SKM-1 treated with dmso at 0.1 percent for 144 hours (cell line): ENCODE results near the gene MESP2.

ENCODE experiments used
- DNase-seq: peaks from one replicate; lab custom pipeline; 2025; ENCODE audit not compliant: unreplicated experiment; lab: John Stamatoyannopoulos, UW

The MESP2 gene

GRCh38 chr15:89754361-89755154 lies 21.6 kb upstream of the MESP2 start:
- no peak for DNase-seq

GRCh38 chr15:89755701-89756100 lies 20.4 kb upstream of the MESP2 start:
- no peak for DNase-seq

- DNase-seq: no peak
Observed at GRCh38 chr15:89756897-89757296, 19.2 kb upstream of the MESP2 start.

GRCh38 chr15:89758283-89758682 lies 17.8 kb upstream of the MESP2 start:
- DNase-seq: no peak

- DNase-seq: no peak
Observed at GRCh38 chr15:89758981-89759380, 17.2 kb upstream of the MESP2 start.

- DNase-seq: no peak
Observed at GRCh38 chr15:89759835-89760234, 16.3 kb upstream of the MESP2 start.

GRCh38 chr15:89760303-89761008 lies 15.7 kb upstream of the MESP2 start:
- DNase-seq: peak; percentile 50

GRCh38 chr15:89761009-89761831 lies 14.9 kb upstream of the MESP2 start:
- DNase-seq: no peak

- no peak for DNase-seq
Observed at GRCh38 chr15:89761929-89762328, 14.2 kb upstream of the MESP2 start.

GRCh38 chr15:89765694-89766093 lies 10.4 kb upstream of the MESP2 start:
- no peak for DNase-seq

GRCh38 chr15:89766357-89767311 lies 9.5 kb upstream of the MESP2 start:
- DNase-seq: no peak

GRCh38 chr15:89767411-89767915 lies 8.7 kb upstream of the MESP2 start:
- no peak for DNase-seq

GRCh38 chr15:89768071-89768500 lies 8.0 kb upstream of the MESP2 start:
- no peak for DNase-seq

GRCh38 chr15:89769366-89769765 lies 6.8 kb upstream of the MESP2 start:
- DNase-seq: no peak

GRCh38 chr15:89770041-89770440 lies 6.1 kb upstream of the MESP2 start:
- DNase-seq: no peak

GRCh38 chr15:89772932-89773583 lies 3.1 kb upstream of the MESP2 start:
- no peak for DNase-seq

GRCh38 chr15:89774492-89774891 lies 1.6 kb upstream of the MESP2 start:
- DNase-seq: no peak

- DNase-seq: no peak
Observed at GRCh38 chr15:89775815-89776214, 317 bp upstream of the MESP2 start.

GRCh38 chr15:89777073-89777751 lies 1.1 kb downstream of the MESP2 start:
- DNase-seq: no peak
